SK-N-SH (cell line): ENCODE data around the gene FXYD5. TPM values are rescaled to one million over a fixed set of nuclear protein-coding genes. Genes with fewer than 3 reads are reported as not detected.

Source experiments
- CTCF ChIA-PET: fragments of 300-600, 350-600 bp; formaldehyde crosslinking; extraction: SDS; loops from one replicate; lab custom pipeline; 2021; lab: Yijun Ruan, JAX
- POLR2A ChIA-PET: fragments of 350-600 bp; sonication (Branson Sonifier 250); formaldehyde crosslinking; extraction: SDS; loops from one replicate; lab custom pipeline; 2020; ENCODE audit warnings: antibody characterized with exemption, inconsistent platforms; lab: Yijun Ruan, JAX
- DNase-seq: peaks from one replicate; pipeline ENCODE4 v3.0.0; 2012
- H2AFZ ChIP-seq: fragments of 200-600 bp; sonication (generic); 2 replicates; pipeline ENCODE4 v1.8.1; 2016; ENCODE audit warnings: antibody characterized with exemption, mild to moderate bottlenecking, low read depth
- H3F3A ChIP-seq: fragments of 200-600 bp; sonication (generic); replicated peaks from 2 replicates; pipeline ENCODE3; 2016; ENCODE audit warnings: antibody characterized with exemption, mild to moderate bottlenecking; ENCODE audit not compliant: insufficient read depth
- H3K27ac ChIP-seq, 2 experiments: fragments of 200-500 bp in 1 of 2; fragments of 200-600 bp in 1 of 2; sonication (Bioruptor generic) in 1 of 2; sonication (generic), shearing (Covaris generic) in 1 of 2; 2 replicates each; pipeline versions ENCODE4 v1.5.1 to v1.6.1; 2014 to 2016; ENCODE audit warnings: low read depth in 2 of 2, inconsistent platforms in 1 of 2, low read length in 1 of 2, mild to moderate bottlenecking in 1 of 2, mixed read lengths in 1 of 2
- H3K27me3 ChIP-seq: fragments of 200-600 bp; sonication (generic), shearing (Covaris generic); 2 replicates; pipeline ENCODE4 v1.6.1; 2016; ENCODE audit warnings: mixed run types; ENCODE audit not compliant: insufficient read depth
- H3K36me3 ChIP-seq, 2 experiments: fragments of 200-500 bp in 1 of 2; fragments of 200-600 bp in 1 of 2; sonication (Bioruptor generic) in 1 of 2; sonication (generic) in 1 of 2; replicated peaks in 1 of 2; 2 replicates each; pipeline versions ENCODE3 to v1.5.1; 2014 to 2016; ENCODE audit warnings: low read length in 1 of 2, mild to moderate bottlenecking in 1 of 2; ENCODE audit not compliant: insufficient read depth in 2 of 2, control insufficient read depth in 1 of 2
- H3K4me1 ChIP-seq, 2 experiments: fragments of 200-500 bp in 1 of 2; fragments of 200-600 bp in 1 of 2; sonication (Bioruptor generic) in 1 of 2; sonication (generic), shearing (Covaris generic) in 1 of 2; 2 replicates each; pipeline versions ENCODE4 v1.5.1 to v1.6.1; 2014 to 2016; ENCODE audit warnings: low read depth in 1 of 2, low read length in 1 of 2, mixed run types in 1 of 2; ENCODE audit not compliant: insufficient read depth in 2 of 2, control insufficient read depth in 1 of 2
- H3K4me2 ChIP-seq: fragments of 200-600 bp; sonication (generic), shearing (Covaris generic); 2 replicates; pipeline ENCODE4 v1.6.1; 2017; ENCODE audit warnings: mixed run types
- H3K4me3 ChIP-seq, 2 experiments: fragments of 200-500 bp in 1 of 2; fragments of 200-600 bp in 1 of 2; sonication (Bioruptor generic) in 1 of 2; sonication (generic), shearing (Covaris generic) in 1 of 2; 2 replicates each; pipeline versions ENCODE4 v1.5.1 to v1.8.1; 2014 to 2016; ENCODE audit warnings: low read depth in 2 of 2, inconsistent platforms in 1 of 2, low read length in 1 of 2, mild to moderate bottlenecking in 1 of 2, mixed read lengths in 1 of 2, moderate library complexity in 1 of 2
- H3K79me2 ChIP-seq: fragments of 200-600 bp; sonication (generic); 2 replicates; pipeline ENCODE4 v1.8.1; 2017; ENCODE audit warnings: mild to moderate bottlenecking; ENCODE audit not compliant: insufficient read depth
- H3K9ac ChIP-seq: fragments of 200-600 bp; sonication (generic); 2 replicates; pipeline ENCODE4 v1.6.1; 2017; ENCODE audit warnings: mixed run types
- H3K9me2 ChIP-seq: fragments of 200-600 bp; sonication (generic); 2 replicates; pipeline ENCODE4 v1.6.1; 2017; ENCODE audit warnings: mixed run types
- H3K9me3 ChIP-seq: fragments of 200-600 bp; sonication (generic); 2 replicates; pipeline ENCODE4 v1.6.1; 2017; ENCODE audit warnings: mixed run types, mild to moderate bottlenecking, moderate library complexity
- H4K20me1 ChIP-seq: fragments of 200-600 bp; sonication (generic); 2 replicates; pipeline ENCODE4 v1.6.1; 2017; ENCODE audit warnings: mild to moderate bottlenecking, mixed run types; ENCODE audit not compliant: insufficient read depth
- EP300 ChIP-seq, 2 experiments: IDR thresholded peaks; 2 replicates each; pipeline versions ENCODE4 v1.4.0 to v1.6.1; 2012; ENCODE audit warnings: borderline replicate concordance in 1 of 2, low read depth in 1 of 2, low read length in 1 of 2
- FOXM1 ChIP-seq: IDR thresholded peaks from 2 replicates; pipeline ENCODE4 v1.4.0; 2012; ENCODE audit warnings: low read depth, mild to moderate bottlenecking
- GABPA ChIP-seq: IDR thresholded peaks from 2 replicates; pipeline ENCODE4 v1.4.0; 2012; ENCODE audit warnings: low read depth, mild to moderate bottlenecking
- GATA2 ChIP-seq: sonication (generic); formaldehyde crosslinking; IDR thresholded peaks from 2 replicates; pipeline ENCODE4 v1.5.0; 2020; ENCODE audit warnings: mild to moderate bottlenecking, missing genetic modification reagents
- MXI1 ChIP-seq: IDR thresholded peaks from 2 replicates; pipeline ENCODE4 v1.6.1; 2012; ENCODE audit warnings: mild to moderate bottlenecking, low read depth, low read length, improper control_type of control experiment
- NFIC ChIP-seq: IDR thresholded peaks from 2 replicates; pipeline ENCODE4 v1.4.0; 2012; ENCODE audit warnings: borderline replicate concordance
- NRF1 ChIP-seq: IDR thresholded peaks from 2 replicates; pipeline ENCODE4 v1.6.1; 2012; ENCODE audit warnings: low read depth, mild to moderate bottlenecking, low read length
- REST ChIP-seq: IDR thresholded peaks from 2 replicates; pipeline ENCODE4 v1.6.1; 2012; ENCODE audit warnings: mild to moderate bottlenecking, low read depth, low read length, moderate library complexity
- RFX5 ChIP-seq: IDR thresholded peaks from 2 replicates; pipeline ENCODE4 v1.6.1; 2012; ENCODE audit warnings: mild to moderate bottlenecking, improper control_type of control experiment, low read length
- SIN3A ChIP-seq: IDR thresholded peaks from 2 replicates; pipeline ENCODE4 v1.6.1; 2012; ENCODE audit warnings: low read depth, mild to moderate bottlenecking, low read length, moderate library complexity, borderline replicate concordance
- TCF12 ChIP-seq: IDR thresholded peaks from 2 replicates; pipeline ENCODE4 v1.4.0; 2012
- USF1 ChIP-seq: IDR thresholded peaks from 2 replicates; pipeline ENCODE4 v1.4.0; 2012; ENCODE audit warnings: low read depth, borderline replicate concordance
- YY1 ChIP-seq: IDR thresholded peaks from 2 replicates; pipeline ENCODE4 v1.4.0; 2012; ENCODE audit warnings: low read depth, mild to moderate bottlenecking
- WGBS: methylation state at CpG from one replicate; pipeline ENCODE4 v1.1.6; 2017; ENCODE audit warnings: low lambda C conversion rate; 5-methylcytosine and 5-hydroxymethylcytosine counted together
- polyA plus RNA-seq, 3 experiments: library from polyadenylated mRNA; depleted of rRNA; stranded (reverse); fragments of >200 nt; gene quantifications; 2 replicates each; pipeline ENCODE4 v1.2.3, GENCODE V29; 2012
- TF ChIP-seq, protein P1 (sequence below): IDR thresholded peaks from 2 replicates; pipeline ENCODE4; 2012
- TF ChIP-seq, protein P2 (sequence below): fragments of 150-350 bp; IDR thresholded peaks from 2 replicates; pipeline ENCODE4 v1.6.1; 2017; ENCODE audit warnings: antibody characterized with exemption, low read length, low read depth, borderline replicate concordance
- TF ChIP-seq, protein P3 (sequence below): fragments of 200-600 bp; sonication (generic); IDR thresholded peaks from 2 replicates; pipeline ENCODE4 v1.6.1; 2017; ENCODE audit warnings: antibody characterized with exemption, mild to moderate bottlenecking, moderate library complexity

Gene FXYD5
- polyA plus RNA-seq, 1 of the 3 experiments (the other 2 are of a cell fraction) = 195 TPM

GRCh38 chr19:35162471-35163326 lies 8.2 kb downstream of the FXYD5 start:
- H3K27me3 ChIP-seq = no peaks in the 10 kb centered on the region
- TF ChIP-seq EP300 (IDR thresholded peaks at IDR 0.05; ENCODE audit: borderline replicate concordance in 1 of 2, low read depth in 1 of 2, low read length in 1 of 2) (no peak), USF1 (no peak)
- TF ChIP-seq, protein P1, sequence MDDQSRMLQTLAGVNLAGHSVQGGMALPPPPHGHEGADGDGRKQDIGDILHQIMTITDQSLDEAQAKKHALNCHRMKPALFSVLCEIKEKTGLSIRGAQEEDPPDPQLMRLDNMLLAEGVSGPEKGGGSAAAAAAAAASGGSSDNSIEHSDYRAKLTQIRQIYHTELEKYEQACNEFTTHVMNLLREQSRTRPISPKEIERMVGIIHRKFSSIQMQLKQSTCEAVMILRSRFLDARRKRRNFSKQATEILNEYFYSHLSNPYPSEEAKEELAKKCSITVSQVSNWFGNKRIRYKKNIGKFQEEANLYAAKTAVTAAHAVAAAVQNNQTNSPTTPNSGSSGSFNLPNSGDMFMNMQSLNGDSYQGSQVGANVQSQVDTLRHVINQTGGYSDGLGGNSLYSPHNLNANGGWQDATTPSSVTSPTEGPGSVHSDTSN = no peak
- WGBS = 63% methylated on average over 5 of the region's 6 CpGs
- H3K36me3 ChIP-seq = peaks cover 10 to 75% of the 10 kb centered on the region in 2 experiments
- H3K79me2 ChIP-seq = no peaks in the 10 kb centered on the region
- H3K9me3 ChIP-seq = no peaks in the 10 kb centered on the region; the same call in 1 of the 2 replicates
- H3K9me2 ChIP-seq = no peaks in the 10 kb centered on the region
- no peak overlapping the region for H3K4me3 ChIP-seq
- H3F3A ChIP-seq = no peaks in the 10 kb centered on the region
- no peaks in the 10 kb centered on the region for H3K4me1 ChIP-seq
- ChIA-PET POLR2A (no interaction called here), CTCF (interaction anchor here (1.1 to 1.4 kb wide), 3 partner anchors 9 to 20 kb away, joined by 3 to 6 read pairs (median 5); partner anchors contain the start of genes FXYD5 and FXYD7)
- H3K27ac ChIP-seq = no peak overlapping the region
- no peaks in the 10 kb centered on the region for H4K20me1 ChIP-seq
- H2AFZ ChIP-seq = no peak overlapping the region
- no peak overlapping the region for H3K4me2 ChIP-seq
- no peak for DNase-seq
- H3K9ac ChIP-seq = no peak overlapping the region

GRCh38 chr19:35164418-35164817 lies 9.9 kb downstream of the FXYD5 start:
- H3K4me3 ChIP-seq = no peak overlapping the region
- peaks cover 8 to 72% of the 10 kb centered on the region in 2 experiments for H3K36me3 ChIP-seq
- H3K9me2 ChIP-seq = no peaks in the 10 kb centered on the region
- no peaks in the 10 kb centered on the region; the same call in 1 of the 2 replicates for H3K9me3 ChIP-seq
- H3K4me2 ChIP-seq = no peak overlapping the region
- ChIA-PET POLR2A (no interaction called here), CTCF (no interaction called here)
- WGBS = 87% methylated on average over 2 of the region's 2 CpGs
- H3K27ac ChIP-seq = no peak overlapping the region
- no peaks in the 10 kb centered on the region for H3F3A ChIP-seq
- H3K27me3 ChIP-seq = no peaks in the 10 kb centered on the region
- no peak overlapping the region for H3K9ac ChIP-seq
- H4K20me1 ChIP-seq = no peaks in the 10 kb centered on the region
- no peaks in the 10 kb centered on the region; a peak in 1 of 4 replicates for H3K4me1 ChIP-seq
- no peak for DNase-seq
- no peak overlapping the region for H2AFZ ChIP-seq
- H3K79me2 ChIP-seq = no peaks in the 10 kb centered on the region
- TF ChIP-seq FOXM1 (no peak), NRF1 (no peak), GABPA (no peak), TCF12 (no peak), MXI1 (no peak), EP300 (IDR thresholded peaks at IDR 0.05; ENCODE audit: borderline replicate concordance in 1 of 2, low read depth in 1 of 2, low read length in 1 of 2) (no peak), YY1 (no peak), NFIC (no peak), RFX5 (no peak), SIN3A (no peak), GATA2 (CRISPR knock-in tag) (no peak), REST (no peak)
- TF ChIP-seq, protein P1 = no peak
- TF ChIP-seq, protein P2, sequence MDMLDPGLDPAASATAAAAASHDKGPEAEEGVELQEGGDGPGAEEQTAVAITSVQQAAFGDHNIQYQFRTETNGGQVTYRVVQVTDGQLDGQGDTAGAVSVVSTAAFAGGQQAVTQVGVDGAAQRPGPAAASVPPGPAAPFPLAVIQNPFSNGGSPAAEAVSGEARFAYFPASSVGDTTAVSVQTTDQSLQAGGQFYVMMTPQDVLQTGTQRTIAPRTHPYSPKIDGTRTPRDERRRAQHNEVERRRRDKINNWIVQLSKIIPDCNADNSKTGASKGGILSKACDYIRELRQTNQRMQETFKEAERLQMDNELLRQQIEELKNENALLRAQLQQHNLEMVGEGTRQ = no peak
- TF ChIP-seq, protein P3, sequence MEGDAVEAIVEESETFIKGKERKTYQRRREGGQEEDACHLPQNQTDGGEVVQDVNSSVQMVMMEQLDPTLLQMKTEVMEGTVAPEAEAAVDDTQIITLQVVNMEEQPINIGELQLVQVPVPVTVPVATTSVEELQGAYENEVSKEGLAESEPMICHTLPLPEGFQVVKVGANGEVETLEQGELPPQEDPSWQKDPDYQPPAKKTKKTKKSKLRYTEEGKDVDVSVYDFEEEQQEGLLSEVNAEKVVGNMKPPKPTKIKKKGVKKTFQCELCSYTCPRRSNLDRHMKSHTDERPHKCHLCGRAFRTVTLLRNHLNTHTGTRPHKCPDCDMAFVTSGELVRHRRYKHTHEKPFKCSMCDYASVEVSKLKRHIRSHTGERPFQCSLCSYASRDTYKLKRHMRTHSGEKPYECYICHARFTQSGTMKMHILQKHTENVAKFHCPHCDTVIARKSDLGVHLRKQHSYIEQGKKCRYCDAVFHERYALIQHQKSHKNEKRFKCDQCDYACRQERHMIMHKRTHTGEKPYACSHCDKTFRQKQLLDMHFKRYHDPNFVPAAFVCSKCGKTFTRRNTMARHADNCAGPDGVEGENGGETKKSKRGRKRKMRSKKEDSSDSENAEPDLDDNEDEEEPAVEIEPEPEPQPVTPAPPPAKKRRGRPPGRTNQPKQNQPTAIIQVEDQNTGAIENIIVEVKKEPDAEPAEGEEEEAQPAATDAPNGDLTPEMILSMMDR = no peak
